ENCODE measurements around the gene RAB44. TPM values are rescaled to one million over a fixed set of nuclear protein-coding genes. Genes with fewer than 3 reads are reported as not detected.

The RAB44 gene
- total RNA-seq, 1 experiment from 2014 or later = not detected

DNA sequence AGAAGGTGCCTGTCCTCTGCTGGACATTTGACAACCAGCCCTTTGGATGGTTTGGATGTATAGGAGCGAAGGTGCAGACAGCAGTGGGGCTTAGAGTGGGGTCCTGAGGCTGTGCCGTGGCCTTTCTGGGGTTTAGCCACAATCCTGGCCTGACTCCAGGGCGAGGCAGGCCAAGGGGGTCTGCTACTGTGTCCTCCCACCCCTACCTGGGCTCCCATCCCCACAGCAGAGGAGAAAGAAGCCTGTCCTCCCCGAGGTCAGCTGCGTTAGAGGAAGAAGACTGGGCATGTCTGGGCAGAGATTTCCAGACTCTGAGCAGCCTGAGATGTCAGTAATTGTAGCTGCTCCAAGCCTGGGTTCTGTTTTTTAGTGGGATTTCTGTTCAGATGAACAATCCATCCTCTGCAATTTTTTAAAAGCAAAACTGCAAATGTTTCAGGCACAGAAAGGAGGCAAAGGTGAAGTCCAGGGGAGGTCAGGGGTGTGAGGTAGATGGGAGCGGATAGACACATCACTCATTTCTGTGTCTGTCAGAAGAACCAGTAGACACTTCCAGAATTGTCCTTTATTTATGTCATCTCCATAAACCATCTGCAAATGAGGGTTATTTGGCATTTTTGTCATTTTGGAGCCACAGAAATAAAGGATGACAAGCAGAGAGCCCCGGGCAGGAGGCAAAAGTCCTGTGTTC is 20.4 kb upstream of the RAB44 start:
- in situ Hi-C loops (cut with HindIII; ENCODE audit: low pct_unique_long_range_greater_than_20kb, low sequenced_read_pairs) (no loop called here), intact Hi-C loops (cut with micrococcal nuclease; ENCODE audit: unreplicated experiment) (no loop called here)
- no peaks in the 10 kb centered on the region for H3K9me3 ChIP-seq (ENCODE audit: control insufficient read depth, insufficient read depth, low read depth, low read length)
- H3K36me3 ChIP-seq (ENCODE audit: control insufficient read depth, insufficient read depth, low read length) = no peaks in the 10 kb centered on the region; the same call in 1 of the 2 replicates
- no peaks in the 10 kb centered on the region for H3K27me3 ChIP-seq (ENCODE audit: control insufficient read depth, insufficient read depth, low read length)
- no peak for TF ChIP-seq POLR2AphosphoS5 (IDR thresholded peaks at IDR 0.05; ENCODE audit: low read depth, low read length)
- TF ChIP-seq SIN3A (IDR thresholded peaks at IDR 0.05; ENCODE audit: borderline replicate concordance, insufficient read depth, low read depth, low read length) = no peak
- TF ChIP-seq, protein P1, sequence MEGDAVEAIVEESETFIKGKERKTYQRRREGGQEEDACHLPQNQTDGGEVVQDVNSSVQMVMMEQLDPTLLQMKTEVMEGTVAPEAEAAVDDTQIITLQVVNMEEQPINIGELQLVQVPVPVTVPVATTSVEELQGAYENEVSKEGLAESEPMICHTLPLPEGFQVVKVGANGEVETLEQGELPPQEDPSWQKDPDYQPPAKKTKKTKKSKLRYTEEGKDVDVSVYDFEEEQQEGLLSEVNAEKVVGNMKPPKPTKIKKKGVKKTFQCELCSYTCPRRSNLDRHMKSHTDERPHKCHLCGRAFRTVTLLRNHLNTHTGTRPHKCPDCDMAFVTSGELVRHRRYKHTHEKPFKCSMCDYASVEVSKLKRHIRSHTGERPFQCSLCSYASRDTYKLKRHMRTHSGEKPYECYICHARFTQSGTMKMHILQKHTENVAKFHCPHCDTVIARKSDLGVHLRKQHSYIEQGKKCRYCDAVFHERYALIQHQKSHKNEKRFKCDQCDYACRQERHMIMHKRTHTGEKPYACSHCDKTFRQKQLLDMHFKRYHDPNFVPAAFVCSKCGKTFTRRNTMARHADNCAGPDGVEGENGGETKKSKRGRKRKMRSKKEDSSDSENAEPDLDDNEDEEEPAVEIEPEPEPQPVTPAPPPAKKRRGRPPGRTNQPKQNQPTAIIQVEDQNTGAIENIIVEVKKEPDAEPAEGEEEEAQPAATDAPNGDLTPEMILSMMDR (IDR thresholded peaks at IDR 0.05) = no peak
- no peak for TF ChIP-seq TCF7L2 (IDR thresholded peaks at IDR 0.05; ENCODE audit: low read depth, low read length)
- TF ChIP-seq, protein P2, sequence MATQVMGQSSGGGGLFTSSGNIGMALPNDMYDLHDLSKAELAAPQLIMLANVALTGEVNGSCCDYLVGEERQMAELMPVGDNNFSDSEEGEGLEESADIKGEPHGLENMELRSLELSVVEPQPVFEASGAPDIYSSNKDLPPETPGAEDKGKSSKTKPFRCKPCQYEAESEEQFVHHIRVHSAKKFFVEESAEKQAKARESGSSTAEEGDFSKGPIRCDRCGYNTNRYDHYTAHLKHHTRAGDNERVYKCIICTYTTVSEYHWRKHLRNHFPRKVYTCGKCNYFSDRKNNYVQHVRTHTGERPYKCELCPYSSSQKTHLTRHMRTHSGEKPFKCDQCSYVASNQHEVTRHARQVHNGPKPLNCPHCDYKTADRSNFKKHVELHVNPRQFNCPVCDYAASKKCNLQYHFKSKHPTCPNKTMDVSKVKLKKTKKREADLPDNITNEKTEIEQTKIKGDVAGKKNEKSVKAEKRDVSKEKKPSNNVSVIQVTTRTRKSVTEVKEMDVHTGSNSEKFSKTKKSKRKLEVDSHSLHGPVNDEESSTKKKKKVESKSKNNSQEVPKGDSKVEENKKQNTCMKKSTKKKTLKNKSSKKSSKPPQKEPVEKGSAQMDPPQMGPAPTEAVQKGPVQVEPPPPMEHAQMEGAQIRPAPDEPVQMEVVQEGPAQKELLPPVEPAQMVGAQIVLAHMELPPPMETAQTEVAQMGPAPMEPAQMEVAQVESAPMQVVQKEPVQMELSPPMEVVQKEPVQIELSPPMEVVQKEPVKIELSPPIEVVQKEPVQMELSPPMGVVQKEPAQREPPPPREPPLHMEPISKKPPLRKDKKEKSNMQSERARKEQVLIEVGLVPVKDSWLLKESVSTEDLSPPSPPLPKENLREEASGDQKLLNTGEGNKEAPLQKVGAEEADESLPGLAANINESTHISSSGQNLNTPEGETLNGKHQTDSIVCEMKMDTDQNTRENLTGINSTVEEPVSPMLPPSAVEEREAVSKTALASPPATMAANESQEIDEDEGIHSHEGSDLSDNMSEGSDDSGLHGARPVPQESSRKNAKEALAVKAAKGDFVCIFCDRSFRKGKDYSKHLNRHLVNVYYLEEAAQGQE (IDR thresholded peaks at IDR 0.05; ENCODE audit: insufficient read depth in 1 of 2, low read depth in 2 of 2, low read length in 1 of 2) = no peak
- ChIA-PET POLR2A (no interaction called here), CTCF (no interaction called here)
- ATAC-seq (no peak), DNase-seq (ENCODE audit: low read depth, low spot score) (no peak)
- no TSS peak for BruUV-seq (replicated peaks)
- H3K4me1 ChIP-seq (ENCODE audit: control insufficient read depth, insufficient read depth, low read length) = peaks cover 24% of the 10 kb centered on the region
- no peak overlapping the region; the same call in 1 of the 2 replicates for H3K27ac ChIP-seq (ENCODE audit: low read length)
- H3K4me3 ChIP-seq (ENCODE audit: low read depth in 2 of 2, low read length in 2 of 2) = no peak overlapping the region

DNA sequence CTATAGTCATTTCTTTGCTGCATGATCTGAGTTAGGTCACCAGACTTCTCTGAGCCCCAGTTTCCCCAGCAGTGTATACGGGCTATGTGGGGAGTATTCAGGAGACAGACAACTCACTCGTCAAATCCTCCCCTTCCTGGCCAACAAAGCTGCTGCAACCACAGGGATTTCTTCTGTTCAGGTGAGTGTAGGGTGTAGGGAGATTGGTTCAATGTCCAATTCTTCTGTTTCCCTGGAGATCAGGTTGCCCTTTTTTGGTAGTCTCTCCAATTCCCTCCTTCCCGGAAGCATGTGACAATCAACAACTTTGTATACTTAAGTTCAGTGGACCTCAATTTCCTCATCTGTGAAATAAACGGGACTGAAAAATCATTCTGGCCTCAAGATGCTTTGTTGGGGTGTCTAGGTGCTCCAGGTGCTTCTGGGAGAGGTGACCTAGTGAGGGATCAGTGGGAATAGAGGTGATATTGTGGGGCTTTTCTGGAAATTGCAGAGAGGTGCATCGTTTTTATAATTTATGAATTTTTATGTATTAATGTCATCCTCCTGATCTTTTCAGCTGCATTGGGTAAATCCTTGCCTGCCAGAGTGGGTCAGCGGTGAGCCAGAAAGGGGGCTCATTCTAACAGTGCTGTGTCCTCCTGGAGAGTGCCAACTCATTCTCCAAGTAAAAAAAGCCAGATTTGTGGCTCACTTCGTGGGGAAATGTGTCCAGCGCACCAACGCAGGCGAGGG is 19.7 kb upstream of the RAB44 start:
- peak overlapping the region; percentile 77 to 89 for H3K4me3 ChIP-seq (ENCODE audit: low read depth in 2 of 2, low read length in 2 of 2)
- ChIA-PET CTCF (no interaction called here), POLR2A (interaction anchor here (0.6 to 1.0 kb wide), 3 partner anchors 33 to 418 kb away, joined by 3 to 6 read pairs (median 4); no protein-coding TSS in a partner anchor)
- H3K36me3 ChIP-seq (ENCODE audit: control insufficient read depth, insufficient read depth, low read length) = no peaks in the 10 kb centered on the region; the same call in 1 of the 2 replicates
- ATAC-seq (peak; percentile 7), DNase-seq (ENCODE audit: low read depth, low spot score) (no peak)
- peaks cover 31% of the 10 kb centered on the region for H3K4me1 ChIP-seq (ENCODE audit: control insufficient read depth, insufficient read depth, low read length)
- no TSS peak for BruUV-seq (replicated peaks)
- in situ Hi-C loops (cut with HindIII; ENCODE audit: low pct_unique_long_range_greater_than_20kb, low sequenced_read_pairs) = no loop called here
- no peak for TF ChIP-seq TCF7L2 (IDR thresholded peaks at IDR 0.05; ENCODE audit: low read depth, low read length)
- TF ChIP-seq, protein P2 (IDR thresholded peaks at IDR 0.05; ENCODE audit: insufficient read depth in 1 of 2, low read depth in 2 of 2, low read length in 1 of 2) = no peak
- TF ChIP-seq, protein P1 (IDR thresholded peaks at IDR 0.05) = no peak
- peak overlapping the region; percentile 75 for H3K27ac ChIP-seq (ENCODE audit: low read length)
- H3K9me3 ChIP-seq (ENCODE audit: control insufficient read depth, insufficient read depth, low read depth, low read length) = no peaks in the 10 kb centered on the region
- H3K27me3 ChIP-seq (ENCODE audit: control insufficient read depth, insufficient read depth, low read length) = no peaks in the 10 kb centered on the region
- intact Hi-C loops (cut with micrococcal nuclease; ENCODE audit: unreplicated experiment) = loop anchor here (2.0 kb wide), 1 partner anchor 55 kb away; no protein-coding TSS in a partner anchor
